ENCODE measurements around the gene CADM1. TPM values are rescaled to one million over a fixed set of nuclear protein-coding genes. Genes with fewer than 3 reads are reported as not detected.

The CADM1 gene
- total RNA-seq, 2 donors from 2014 or later: 49.6 to 137 TPM

DNA sequence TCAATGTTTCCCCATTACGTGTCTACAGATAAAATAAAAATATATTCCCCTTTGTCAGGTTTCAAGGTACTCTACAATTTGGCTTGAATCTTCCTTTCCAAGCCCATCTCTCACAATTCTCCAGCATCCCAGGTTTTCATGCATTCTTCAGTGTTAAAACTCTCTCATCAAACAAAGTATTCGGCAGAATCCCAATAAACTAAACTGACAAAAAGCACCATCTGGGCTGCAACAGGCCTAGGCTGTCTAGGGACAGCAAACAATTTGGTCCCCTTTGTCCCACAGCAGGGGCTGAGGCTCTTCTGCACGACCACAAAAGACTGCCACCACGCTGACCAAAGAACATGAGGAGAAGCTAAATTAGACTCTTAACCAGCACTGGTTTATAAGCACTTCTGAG, 159.4 kb downstream of the CADM1 start:
- TF ChIP-seq POLR2AphosphoS5 (IDR thresholded peaks at IDR 0.05) (no peak), POLR2A (IDR thresholded peaks at IDR 0.05) (no peak)
- TF ChIP-seq, protein P1, sequence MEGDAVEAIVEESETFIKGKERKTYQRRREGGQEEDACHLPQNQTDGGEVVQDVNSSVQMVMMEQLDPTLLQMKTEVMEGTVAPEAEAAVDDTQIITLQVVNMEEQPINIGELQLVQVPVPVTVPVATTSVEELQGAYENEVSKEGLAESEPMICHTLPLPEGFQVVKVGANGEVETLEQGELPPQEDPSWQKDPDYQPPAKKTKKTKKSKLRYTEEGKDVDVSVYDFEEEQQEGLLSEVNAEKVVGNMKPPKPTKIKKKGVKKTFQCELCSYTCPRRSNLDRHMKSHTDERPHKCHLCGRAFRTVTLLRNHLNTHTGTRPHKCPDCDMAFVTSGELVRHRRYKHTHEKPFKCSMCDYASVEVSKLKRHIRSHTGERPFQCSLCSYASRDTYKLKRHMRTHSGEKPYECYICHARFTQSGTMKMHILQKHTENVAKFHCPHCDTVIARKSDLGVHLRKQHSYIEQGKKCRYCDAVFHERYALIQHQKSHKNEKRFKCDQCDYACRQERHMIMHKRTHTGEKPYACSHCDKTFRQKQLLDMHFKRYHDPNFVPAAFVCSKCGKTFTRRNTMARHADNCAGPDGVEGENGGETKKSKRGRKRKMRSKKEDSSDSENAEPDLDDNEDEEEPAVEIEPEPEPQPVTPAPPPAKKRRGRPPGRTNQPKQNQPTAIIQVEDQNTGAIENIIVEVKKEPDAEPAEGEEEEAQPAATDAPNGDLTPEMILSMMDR (IDR thresholded peaks at IDR 0.05): no peak
- 74% methylated on average over 4 of the region's 4 CpGs for WGBS
- no peaks in the 10 kb centered on the region for H3K36me3 ChIP-seq
- no peak overlapping the region for H3K27ac ChIP-seq
- intact Hi-C loops (cut with DNase I): no loop called here
- H3K4me3 ChIP-seq: no peak overlapping the region
- H3K4me1 ChIP-seq (replicated peaks): no peaks in the 10 kb centered on the region
- no peaks in the 10 kb centered on the region for H3K9me3 ChIP-seq
- H3K27me3 ChIP-seq (replicated peaks; ENCODE audit: insufficient read depth): no peaks in the 10 kb centered on the region
- DNase-seq (ENCODE audit: low spot score): no peak

DNA sequence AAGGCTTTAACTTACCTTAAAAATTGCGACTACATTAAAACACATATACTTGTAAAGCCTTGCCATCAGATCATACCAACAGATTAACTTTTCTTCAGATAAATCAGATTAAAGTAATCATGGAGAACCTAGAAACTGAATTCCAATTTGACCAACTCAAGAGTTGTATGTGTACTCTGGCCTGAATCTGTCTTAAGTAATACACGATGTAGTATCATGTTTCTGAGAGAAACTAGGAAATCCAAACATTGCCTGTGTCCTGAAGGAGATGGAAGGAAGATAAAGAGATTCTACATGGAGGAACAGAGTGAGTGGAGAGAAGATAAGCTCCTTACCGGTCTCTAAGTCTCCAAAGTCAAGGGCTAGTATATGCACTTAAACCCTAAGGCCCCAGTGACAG, 162.1 kb downstream of the CADM1 start:
- H3K4me3 ChIP-seq: no peak overlapping the region
- DNase-seq (ENCODE audit: low spot score): no peak
- H3K27me3 ChIP-seq (replicated peaks; ENCODE audit: insufficient read depth): no peaks in the 10 kb centered on the region
- intact Hi-C loops (cut with DNase I): no loop called here
- no peaks in the 10 kb centered on the region for H3K4me1 ChIP-seq (replicated peaks)
- 60% methylated on average over 3 of the region's 3 CpGs for WGBS
- H3K36me3 ChIP-seq: no peaks in the 10 kb centered on the region
- no peaks in the 10 kb centered on the region for H3K9me3 ChIP-seq
- no peak overlapping the region for H3K27ac ChIP-seq
- TF ChIP-seq, protein P1 (IDR thresholded peaks at IDR 0.05): no peak
- TF ChIP-seq POLR2AphosphoS5 (IDR thresholded peaks at IDR 0.05): no peak
- TF ChIP-seq POLR2A (IDR thresholded peaks at IDR 0.05): no peak

DNA sequence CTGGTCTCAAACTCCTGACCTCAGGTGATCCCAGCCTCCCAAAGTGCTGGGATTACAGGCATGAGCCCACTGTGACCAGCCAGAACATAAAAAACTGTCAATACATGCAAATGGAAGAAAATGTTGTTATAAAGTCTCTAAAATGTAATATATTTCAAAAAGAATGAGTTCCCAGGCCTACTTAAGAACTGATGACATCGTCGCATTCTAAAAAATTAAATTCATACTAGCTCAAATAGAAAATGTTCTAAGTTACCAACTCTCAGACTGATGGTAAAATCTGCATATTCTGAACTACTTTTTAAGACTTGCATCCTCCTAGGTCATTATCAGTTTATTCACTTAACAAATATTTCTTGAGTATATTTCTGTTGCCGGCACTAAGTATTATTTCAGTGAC, 163.3 kb downstream of the CADM1 start:
- TF ChIP-seq POLR2AphosphoS5 (IDR thresholded peaks at IDR 0.05) (no peak), POLR2A (IDR thresholded peaks at IDR 0.05) (no peak)
- TF ChIP-seq, protein P1 (IDR thresholded peaks at IDR 0.05): no peak
- no peaks in the 10 kb centered on the region for H3K36me3 ChIP-seq
- no peaks in the 10 kb centered on the region for H3K4me1 ChIP-seq (replicated peaks)
- no peak for DNase-seq (ENCODE audit: low spot score)
- intact Hi-C loops (cut with DNase I): no loop called here
- H3K4me3 ChIP-seq: no peak overlapping the region
- H3K27me3 ChIP-seq (replicated peaks; ENCODE audit: insufficient read depth): no peaks in the 10 kb centered on the region
- no peak overlapping the region for H3K27ac ChIP-seq
- H3K9me3 ChIP-seq: no peaks in the 10 kb centered on the region
- WGBS: over 99% methylated on average over 3 of the region's 3 CpGs

DNA sequence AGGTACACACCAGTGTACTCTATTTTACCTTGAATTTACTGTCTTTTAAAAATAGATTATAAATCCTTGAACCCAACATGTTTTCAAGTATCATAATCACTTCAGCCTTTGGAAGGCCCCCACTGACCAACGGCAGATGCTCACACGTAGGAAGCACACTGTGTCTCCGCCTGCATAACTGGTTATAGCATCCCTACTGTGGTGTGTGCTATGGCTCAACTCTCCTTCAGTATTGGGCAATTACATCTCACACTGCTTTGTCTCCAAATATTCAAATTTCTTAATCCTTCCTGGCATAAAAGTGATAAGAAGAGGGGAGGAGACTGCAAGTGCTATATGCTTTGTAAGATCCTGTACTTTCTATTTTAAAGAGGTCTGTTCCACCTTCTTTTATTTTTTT, 165.7 kb downstream of the CADM1 start:
- no peaks in the 10 kb centered on the region for H3K36me3 ChIP-seq
- TF ChIP-seq POLR2AphosphoS5 (IDR thresholded peaks at IDR 0.05): no peak
- TF ChIP-seq POLR2A (IDR thresholded peaks at IDR 0.05): no peak
- TF ChIP-seq, protein P1 (IDR thresholded peaks at IDR 0.05): no peak
- H3K4me1 ChIP-seq (replicated peaks): no peaks in the 10 kb centered on the region
- intact Hi-C loops (cut with DNase I): loop anchor here (5.0 kb wide), 1 partner anchor 164 kb away; the partner anchor contains the start of gene CADM1
- H3K4me3 ChIP-seq: no peak overlapping the region
- WGBS: 70% methylated on average over 3 of the region's 3 CpGs
- H3K27ac ChIP-seq: no peak overlapping the region
- H3K9me3 ChIP-seq: no peaks in the 10 kb centered on the region
- DNase-seq (ENCODE audit: low spot score): no peak
- H3K27me3 ChIP-seq (replicated peaks; ENCODE audit: insufficient read depth): no peaks in the 10 kb centered on the region

DNA sequence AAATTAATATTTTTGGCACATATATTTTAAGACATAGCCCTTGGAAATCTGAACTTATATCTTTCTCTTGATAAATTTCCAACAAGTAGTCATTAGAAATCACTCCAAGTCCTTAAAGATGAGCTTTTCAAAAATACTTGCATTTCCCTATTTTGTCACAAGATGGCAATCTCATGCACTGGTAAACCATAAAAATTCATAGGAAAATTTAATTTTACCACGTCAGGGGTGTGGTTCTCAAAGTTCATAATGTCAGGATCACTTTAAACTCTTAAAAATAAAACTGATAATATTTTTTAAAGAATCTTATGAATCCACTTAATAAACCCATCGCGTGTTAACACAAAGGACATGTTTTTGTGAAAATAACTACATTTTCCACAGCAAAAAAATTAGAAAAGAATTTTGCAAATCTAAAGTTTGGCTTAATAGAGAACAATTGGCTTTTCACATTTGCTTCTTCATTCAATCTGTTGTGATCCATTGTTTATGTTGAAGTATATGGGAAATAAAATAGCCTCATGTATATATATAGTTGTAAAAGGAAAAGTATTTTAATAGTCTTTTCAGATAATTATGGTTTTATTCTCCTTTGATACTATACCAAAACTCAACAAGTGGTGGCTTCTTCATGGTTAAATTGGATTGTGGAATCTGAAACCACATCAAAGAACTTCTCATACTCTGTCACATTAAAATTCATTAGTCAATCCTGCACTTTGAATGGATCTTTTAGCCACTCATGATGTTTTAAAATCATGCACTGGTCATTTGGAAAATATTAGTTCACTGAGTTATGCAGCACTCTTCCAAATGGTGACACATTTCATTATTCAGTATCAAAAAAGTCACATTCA, 169.1 kb downstream of the CADM1 start:
- H3K36me3 ChIP-seq: no peaks in the 10 kb centered on the region
- intact Hi-C loops (cut with DNase I): loop anchor here (2.0 to 5.0 kb wide), 2 partner anchors 167 to 942 kb away; partner anchors contain the start of gene CADM1

More for the DNA sequence above, 169.1 kb downstream of the CADM1 start:
- Histone ChIP-seq H3K27me3 (replicated peaks; ENCODE audit: insufficient read depth) (no peaks in the 10 kb centered on the region), H3K4me3 (no peak overlapping the region), H3K27ac (no peak overlapping the region), H3K4me1 (replicated peaks) (no peaks in the 10 kb centered on the region), H3K9me3 (no peaks in the 10 kb centered on the region)
- no peak for DNase-seq (ENCODE audit: low spot score)
- TF ChIP-seq, protein P1 (IDR thresholded peaks at IDR 0.05): peak; percentile 14 to 76 (median 66)
- TF ChIP-seq POLR2AphosphoS5 (IDR thresholded peaks at IDR 0.05): no peak
- 61% methylated on average over 3 of the region's 3 CpGs for WGBS

All from prostate gland (tissue), 2 donors.